ENCODE measurements around the gene DIPK1A. TPM values are rescaled to one million over a fixed set of nuclear protein-coding genes. Genes with fewer than 3 reads are reported as not detected.
A peak's percentile ranks its signal among the peaks of the same experiment; 100 is the strongest.

DIPK1A gene
- total RNA-seq, 1 experiment from 2014 or later = 8.6 TPM

GRCh38 chr1:92960395-92961130, 699 bp downstream of the DIPK1A start:
- in situ Hi-C loops (cut with HindIII; ENCODE audit: low pct_unique_long_range_greater_than_20kb, low sequenced_read_pairs) = no loop called here
- DNase-seq (ENCODE audit: low read depth) = peak; percentile 76

GRCh38 chr1:92958203-92958970, 2.9 kb downstream of the DIPK1A start:
- in situ Hi-C loops (cut with HindIII; ENCODE audit: low pct_unique_long_range_greater_than_20kb, low sequenced_read_pairs) = no loop called here
- DNase-seq (ENCODE audit: low read depth) = no peak

- in situ Hi-C loops (cut with HindIII; ENCODE audit: low pct_unique_long_range_greater_than_20kb, low sequenced_read_pairs) = no loop called here
- no peak for DNase-seq (ENCODE audit: low read depth)
These were observed 4.1 kb downstream of the DIPK1A start for GRCh38 chr1:92957030-92957734.

DNA sequence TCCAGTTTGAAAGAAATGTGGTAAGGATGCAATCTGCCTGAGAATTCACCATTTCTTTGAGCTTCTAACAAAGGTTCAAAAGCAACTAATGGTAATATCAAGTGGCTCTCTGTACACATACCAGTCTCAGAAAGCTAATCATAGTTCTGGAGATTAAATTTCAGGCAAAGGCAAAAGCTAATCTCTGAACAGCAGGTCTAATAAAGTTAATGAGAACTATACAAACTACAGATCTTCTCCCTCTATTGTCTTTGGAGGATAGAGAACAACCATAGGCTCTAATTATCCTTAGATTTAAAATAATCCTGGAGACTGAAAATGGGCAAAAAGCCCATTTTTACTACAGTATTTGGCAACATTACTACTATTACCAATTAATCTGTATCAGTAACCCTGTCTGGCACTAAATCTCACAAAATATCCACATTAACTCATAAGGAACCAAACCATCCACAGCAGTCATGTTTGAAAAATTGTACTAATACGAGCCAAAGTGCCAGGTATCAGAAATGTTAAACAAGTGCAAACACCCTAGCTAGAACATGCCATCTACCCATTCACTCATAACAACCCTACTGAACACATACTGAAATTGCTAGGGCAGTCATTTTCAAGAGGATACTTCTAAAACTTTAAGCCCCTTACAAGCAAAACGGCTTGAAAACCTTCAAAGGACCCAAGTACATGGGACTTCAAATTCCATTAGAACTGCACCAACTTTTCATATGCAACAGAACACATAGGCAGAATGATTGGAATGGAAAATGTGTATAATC, 4.8 kb downstream of the DIPK1A start:
- DNase-seq (ENCODE audit: low read depth) = no peak
- in situ Hi-C loops (cut with HindIII; ENCODE audit: low pct_unique_long_range_greater_than_20kb, low sequenced_read_pairs) = no loop called here

- in situ Hi-C loops (cut with HindIII; ENCODE audit: low pct_unique_long_range_greater_than_20kb, low sequenced_read_pairs) = no loop called here
- no peak for DNase-seq (ENCODE audit: low read depth)
These were observed 7.8 kb downstream of the DIPK1A start for GRCh38 chr1:92953491-92953890.

GRCh38 chr1:92952714-92953113, 8.5 kb downstream of the DIPK1A start:
- in situ Hi-C loops (cut with HindIII; ENCODE audit: low pct_unique_long_range_greater_than_20kb, low sequenced_read_pairs) = no loop called here
- DNase-seq (ENCODE audit: low read depth) = no peak

DNA sequence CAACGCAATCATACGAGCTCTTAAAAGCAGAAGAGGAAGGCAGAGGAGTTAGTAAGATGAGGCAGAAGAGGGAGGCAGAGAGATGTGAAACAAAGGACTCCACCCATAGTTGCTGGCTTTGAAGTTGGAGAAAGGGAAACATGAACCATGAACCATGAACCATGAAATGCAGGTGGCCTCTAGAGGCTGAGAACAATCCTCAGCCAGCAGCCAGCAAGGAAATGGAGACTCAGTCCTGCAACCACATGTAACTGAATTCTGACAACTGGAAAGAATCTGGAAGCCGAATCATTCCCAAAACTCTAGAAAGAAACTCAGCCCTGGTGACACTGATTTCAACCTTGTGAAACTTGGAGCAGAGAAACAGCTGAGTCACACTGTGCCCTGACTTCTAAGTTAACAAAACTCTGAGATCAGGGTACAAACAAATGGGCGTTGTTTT, 10.1 kb downstream of the DIPK1A start:
- in situ Hi-C loops (cut with HindIII; ENCODE audit: low pct_unique_long_range_greater_than_20kb, low sequenced_read_pairs) = no loop called here
- peak; percentile 74 for DNase-seq (ENCODE audit: low read depth)

DNA sequence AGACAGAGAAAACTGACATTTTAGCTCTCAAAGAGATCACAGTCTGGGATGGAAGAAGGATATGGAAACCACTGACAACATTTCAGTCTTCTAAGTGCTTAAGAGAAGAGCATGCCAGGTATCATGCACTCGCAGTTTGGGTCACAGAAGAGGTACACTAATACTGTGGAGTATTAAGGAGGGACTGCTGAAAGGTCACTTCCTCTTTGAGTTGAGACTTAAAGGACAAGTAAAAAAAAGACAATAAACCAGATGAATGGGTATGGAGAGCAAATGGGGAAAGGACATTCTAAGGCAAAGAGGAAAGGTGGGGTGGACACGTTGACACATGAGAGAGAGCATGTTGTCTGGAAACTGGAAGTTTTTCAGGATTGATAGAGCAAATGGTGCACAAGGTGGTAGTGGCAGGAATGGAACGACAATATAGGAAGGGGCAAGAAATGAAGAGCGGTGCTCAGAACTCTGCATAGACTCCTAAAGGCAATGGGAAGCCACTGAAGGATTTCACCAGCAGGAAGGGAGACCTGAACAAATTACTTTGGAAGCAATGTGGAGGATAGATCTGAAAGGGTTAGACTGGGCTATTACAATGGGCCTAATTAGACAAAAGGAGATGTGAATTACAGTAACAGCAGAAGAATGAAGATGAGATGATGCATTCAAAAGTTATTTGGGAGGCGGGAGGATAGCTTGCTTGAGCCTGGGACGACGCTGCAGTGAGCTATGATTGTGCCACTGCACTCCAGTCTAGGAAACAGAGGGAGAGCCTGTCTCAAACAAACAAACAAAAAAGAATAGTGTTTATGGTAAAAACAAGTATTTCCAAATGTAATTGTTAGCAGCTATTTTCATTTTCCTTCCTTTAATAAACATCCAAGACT, 11.1 kb downstream of the DIPK1A start:
- peak; percentile 61 for DNase-seq (ENCODE audit: low read depth)
- in situ Hi-C loops (cut with HindIII; ENCODE audit: low pct_unique_long_range_greater_than_20kb, low sequenced_read_pairs) = no loop called here

GRCh38 chr1:92948071-92948470, 13.2 kb downstream of the DIPK1A start:
- DNase-seq (ENCODE audit: low read depth) = no peak
- in situ Hi-C loops (cut with HindIII; ENCODE audit: low pct_unique_long_range_greater_than_20kb, low sequenced_read_pairs) = no loop called here

DNA sequence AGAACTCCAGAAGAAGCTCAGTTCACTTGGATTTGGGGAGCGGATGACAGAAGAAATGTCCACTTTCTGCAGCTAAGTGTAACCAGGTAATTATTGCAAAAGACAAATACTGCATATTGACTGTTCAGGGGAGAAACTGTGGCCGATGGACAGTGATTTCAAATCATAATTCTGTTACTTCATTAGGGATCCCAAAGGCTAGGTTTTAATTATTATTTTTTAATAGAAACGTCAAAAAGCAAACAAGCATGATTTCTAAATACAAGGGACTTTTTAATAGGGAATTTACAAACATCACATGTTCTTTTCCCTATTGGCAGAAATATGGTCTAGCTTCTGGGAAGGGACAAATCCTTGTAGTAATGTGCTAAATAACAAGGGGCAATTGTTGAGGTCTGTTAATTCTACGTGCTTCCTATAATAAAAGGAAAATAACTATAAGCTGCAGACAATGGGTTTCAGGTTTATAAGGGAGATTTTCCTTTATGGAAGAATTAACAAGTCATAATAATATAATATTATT, 15.5 kb downstream of the DIPK1A start:
- in situ Hi-C loops (cut with HindIII; ENCODE audit: low pct_unique_long_range_greater_than_20kb, low sequenced_read_pairs) = no loop called here
- no peak for DNase-seq (ENCODE audit: low read depth)

DNA sequence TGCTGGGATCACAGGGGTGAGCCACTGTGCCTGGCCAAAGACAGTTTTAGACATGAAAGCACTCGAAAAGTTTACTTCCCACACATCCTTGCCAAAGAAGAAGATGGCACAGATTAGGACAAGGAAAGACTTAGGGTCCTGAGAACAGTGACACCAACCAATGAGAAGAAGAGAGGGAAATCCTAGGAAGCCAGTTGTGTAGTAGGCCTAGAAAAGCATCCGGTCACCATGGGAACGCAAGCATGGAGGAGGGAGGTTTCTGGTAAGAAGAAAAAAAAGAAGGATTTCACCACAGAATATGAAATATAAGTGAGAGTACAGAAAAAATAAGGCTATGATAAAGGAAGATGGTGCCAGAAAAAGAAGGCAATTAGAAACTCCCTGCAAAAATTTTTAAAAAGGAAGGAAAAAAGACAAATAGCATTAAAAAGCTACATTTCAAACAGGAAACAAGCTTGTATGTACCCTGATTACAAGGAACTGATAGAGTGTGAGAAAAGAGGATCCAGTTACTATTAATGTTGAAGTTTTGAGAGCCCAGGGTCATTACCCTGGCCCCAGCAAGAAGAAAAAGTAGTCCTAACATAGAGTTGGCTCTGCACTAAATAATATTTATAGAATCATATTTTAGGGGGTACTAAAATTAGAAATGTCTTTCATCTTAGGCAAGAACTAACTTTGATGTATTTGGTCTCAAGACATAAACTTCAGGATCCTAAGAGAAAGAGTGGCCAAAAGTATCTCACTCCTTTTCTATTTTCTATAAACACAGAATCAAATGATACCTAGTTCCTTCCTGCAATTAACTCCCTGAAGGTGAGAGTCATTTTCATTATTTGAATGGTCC, 16.1 kb downstream of the DIPK1A start:
- DNase-seq (ENCODE audit: low read depth) = no peak
- in situ Hi-C loops (cut with HindIII; ENCODE audit: low pct_unique_long_range_greater_than_20kb, low sequenced_read_pairs) = no loop called here

DNA sequence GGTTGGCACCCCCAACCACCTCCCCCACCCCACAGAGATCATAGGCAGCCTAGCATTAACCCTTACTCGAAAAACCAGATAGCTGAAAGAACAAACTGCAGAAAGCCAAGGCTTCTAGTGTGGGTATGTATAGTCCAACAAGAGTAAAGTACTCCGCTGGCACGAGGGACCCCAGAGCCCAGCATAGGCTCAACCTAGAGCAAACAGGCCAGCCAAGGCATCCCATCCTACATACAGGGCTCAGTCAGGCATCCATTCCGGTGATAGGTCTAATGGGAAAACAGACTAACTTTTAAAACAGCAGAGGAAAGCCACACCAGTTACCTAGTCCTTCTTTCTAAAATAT, 17.8 kb downstream of the DIPK1A start:
- DNase-seq (ENCODE audit: low read depth) = no peak
- in situ Hi-C loops (cut with HindIII; ENCODE audit: low pct_unique_long_range_greater_than_20kb, low sequenced_read_pairs) = no loop called here

- DNase-seq (ENCODE audit: low read depth) = no peak
- in situ Hi-C loops (cut with HindIII; ENCODE audit: low pct_unique_long_range_greater_than_20kb, low sequenced_read_pairs) = no loop called here
These were observed 20.7 kb downstream of the DIPK1A start for GRCh38 chr1:92940541-92940940.

GRCh38 chr1:92937731-92938130, 23.5 kb downstream of the DIPK1A start:
- DNase-seq (ENCODE audit: low read depth) = no peak
- in situ Hi-C loops (cut with HindIII; ENCODE audit: low pct_unique_long_range_greater_than_20kb, low sequenced_read_pairs) = no loop called here

GRCh38 chr1:92936865-92937264, 24.4 kb downstream of the DIPK1A start:
- no peak for DNase-seq (ENCODE audit: low read depth)
- in situ Hi-C loops (cut with HindIII; ENCODE audit: low pct_unique_long_range_greater_than_20kb, low sequenced_read_pairs) = no loop called here

All from Caki2 (cell line).